Ovary (tissue), 3 donors: ENCODE data around the gene SAMD9.

Experiments
- EP300 ChIP-seq: sonication (generic); formaldehyde crosslinking; IDR thresholded peaks from one replicate; pipeline ENCODE4 v1.6.1; 2017; ENCODE audit warnings: antibody characterized with exemption
- TF ChIP-seq, protein P1 (sequence below), 3 donors: fragments of 450-650 bp in 2 of 3; fragments of 200-600 bp in 1 of 3; IDR thresholded peaks; one replicate each; pipeline versions ENCODE4 v1.5.1 to v1.8.0; 2016 to 2022; ENCODE audit warnings: antibody characterized with exemption in 3 of 3, mild to moderate bottlenecking in 1 of 3
- donor health status: DM: no; HTN: no; CAD: no.

DNA sequence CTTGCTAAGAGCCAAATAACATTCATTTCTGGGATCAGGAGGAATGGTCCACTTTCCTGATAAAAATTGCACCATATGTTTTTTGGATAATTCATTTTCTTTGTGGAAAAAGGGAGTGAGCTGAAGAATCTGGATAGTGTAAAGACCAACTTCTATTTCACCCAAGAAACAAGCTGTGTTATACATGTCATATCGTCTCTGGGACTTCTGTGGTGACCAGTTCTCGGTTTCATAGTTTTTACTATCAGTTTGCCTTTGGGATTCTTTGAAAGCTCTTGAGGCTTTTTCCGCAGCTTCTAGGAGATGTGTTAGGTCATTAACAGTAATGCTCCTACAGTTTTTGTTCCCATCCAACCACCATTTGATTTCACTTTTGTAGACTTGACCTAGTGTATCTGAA, 14.4 kb upstream of the SAMD9 start:
- TF ChIP-seq, protein P1, sequence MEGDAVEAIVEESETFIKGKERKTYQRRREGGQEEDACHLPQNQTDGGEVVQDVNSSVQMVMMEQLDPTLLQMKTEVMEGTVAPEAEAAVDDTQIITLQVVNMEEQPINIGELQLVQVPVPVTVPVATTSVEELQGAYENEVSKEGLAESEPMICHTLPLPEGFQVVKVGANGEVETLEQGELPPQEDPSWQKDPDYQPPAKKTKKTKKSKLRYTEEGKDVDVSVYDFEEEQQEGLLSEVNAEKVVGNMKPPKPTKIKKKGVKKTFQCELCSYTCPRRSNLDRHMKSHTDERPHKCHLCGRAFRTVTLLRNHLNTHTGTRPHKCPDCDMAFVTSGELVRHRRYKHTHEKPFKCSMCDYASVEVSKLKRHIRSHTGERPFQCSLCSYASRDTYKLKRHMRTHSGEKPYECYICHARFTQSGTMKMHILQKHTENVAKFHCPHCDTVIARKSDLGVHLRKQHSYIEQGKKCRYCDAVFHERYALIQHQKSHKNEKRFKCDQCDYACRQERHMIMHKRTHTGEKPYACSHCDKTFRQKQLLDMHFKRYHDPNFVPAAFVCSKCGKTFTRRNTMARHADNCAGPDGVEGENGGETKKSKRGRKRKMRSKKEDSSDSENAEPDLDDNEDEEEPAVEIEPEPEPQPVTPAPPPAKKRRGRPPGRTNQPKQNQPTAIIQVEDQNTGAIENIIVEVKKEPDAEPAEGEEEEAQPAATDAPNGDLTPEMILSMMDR (IDR thresholded peaks at IDR 0.05): no peak
- TF ChIP-seq EP300: no peak
